ENCODE results near the gene NUAK2.
"Not testable (repeated sequence)": the region's sequence is repeated elsewhere in the genome, so short reads cannot be mapped to it uniquely, and the experiment has no call there.

The NUAK2 gene

DNA sequence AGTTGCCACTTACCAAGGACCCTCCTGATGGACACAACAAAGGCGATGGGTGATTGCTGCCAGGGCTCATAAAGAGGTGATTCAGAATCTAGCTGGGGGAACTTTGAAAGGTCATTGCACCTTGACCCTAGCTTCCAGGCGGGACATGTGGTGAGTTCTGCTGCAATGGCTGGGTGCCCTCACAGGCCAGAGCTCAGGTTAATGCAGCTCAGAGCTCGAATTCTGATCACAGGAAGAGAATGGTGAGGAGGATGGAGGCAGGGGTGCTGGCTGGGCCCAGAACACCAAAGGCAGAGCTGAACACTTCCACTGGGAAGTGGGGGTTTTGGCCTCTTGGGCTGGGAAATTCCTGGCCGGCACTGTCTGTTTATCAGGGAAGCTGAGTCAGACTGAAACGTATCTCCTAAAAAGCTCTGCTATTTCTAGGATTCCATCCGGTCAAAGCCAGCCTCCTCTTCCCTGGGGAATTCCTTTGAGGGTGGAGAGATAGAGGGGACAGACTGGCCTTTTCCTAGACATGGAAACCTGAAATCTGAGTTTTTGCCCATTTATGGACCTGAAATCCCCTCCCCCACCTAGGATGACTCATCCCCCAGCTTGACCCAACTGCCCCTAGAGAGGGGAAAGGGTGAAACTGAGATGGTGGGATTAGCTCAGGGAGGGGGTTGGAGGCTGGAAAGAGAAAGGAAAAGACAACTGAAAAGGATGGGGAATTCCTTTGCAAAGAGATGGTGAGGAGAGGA is 27.2 kb downstream of the NUAK2 start:
- DNase-seq = peak; percentile 72

DNA sequence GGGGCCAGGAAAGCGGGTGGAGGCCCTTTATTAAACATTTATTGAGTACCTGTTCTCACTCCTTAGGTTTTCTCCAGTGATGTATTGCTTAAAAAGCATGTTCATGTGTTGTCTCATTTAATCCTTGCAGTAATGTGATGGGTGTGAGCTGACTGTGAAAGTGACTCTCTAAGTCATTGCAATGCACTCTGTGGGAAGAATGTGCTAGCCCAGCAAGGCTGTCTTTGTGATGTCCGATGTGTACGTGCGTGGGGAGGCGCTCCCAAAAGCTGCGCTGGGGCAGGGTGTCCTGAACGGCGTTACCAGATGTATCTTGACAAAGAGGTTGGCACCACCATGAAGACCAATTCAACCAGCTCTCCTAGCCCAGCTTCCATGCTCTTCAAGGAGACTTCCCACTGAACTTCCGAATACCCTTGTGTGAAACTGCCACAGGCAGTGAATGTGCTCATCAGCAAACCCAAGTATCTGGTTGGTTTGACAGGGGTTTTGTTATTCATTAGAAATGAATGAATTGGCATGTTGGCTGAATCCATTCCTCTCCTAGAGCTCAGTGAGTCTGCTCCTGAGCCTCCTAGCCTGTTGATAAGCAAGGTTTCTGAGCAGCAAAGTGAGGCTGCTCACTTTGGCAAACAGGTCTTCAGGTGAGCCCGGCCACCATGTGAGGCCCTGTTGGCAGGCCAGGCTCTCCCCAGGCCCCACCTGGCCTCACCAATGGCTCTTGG is 28.0 kb downstream of the NUAK2 start:
- no peak for DNase-seq

DNA sequence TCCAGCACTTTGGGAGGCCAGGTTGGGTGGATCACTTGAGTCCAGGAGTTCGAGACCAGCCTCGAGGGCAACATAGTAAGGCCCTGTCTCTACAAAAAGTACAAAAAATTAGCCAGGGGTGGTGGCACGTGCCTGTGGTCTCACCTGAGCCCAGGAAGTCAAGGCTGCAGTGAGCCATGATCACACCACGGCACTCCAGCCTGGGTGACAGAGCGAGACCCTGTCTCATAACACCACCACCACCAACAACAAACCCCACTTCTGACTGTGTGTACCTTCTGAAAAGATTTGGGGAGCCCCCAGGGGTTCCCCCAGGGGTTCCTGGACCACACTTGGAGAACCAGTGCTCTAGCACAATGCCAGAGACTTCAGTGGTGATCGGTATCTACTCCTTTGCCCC is 29.9 kb downstream of the NUAK2 start:
- DNase-seq = no peak

DNA sequence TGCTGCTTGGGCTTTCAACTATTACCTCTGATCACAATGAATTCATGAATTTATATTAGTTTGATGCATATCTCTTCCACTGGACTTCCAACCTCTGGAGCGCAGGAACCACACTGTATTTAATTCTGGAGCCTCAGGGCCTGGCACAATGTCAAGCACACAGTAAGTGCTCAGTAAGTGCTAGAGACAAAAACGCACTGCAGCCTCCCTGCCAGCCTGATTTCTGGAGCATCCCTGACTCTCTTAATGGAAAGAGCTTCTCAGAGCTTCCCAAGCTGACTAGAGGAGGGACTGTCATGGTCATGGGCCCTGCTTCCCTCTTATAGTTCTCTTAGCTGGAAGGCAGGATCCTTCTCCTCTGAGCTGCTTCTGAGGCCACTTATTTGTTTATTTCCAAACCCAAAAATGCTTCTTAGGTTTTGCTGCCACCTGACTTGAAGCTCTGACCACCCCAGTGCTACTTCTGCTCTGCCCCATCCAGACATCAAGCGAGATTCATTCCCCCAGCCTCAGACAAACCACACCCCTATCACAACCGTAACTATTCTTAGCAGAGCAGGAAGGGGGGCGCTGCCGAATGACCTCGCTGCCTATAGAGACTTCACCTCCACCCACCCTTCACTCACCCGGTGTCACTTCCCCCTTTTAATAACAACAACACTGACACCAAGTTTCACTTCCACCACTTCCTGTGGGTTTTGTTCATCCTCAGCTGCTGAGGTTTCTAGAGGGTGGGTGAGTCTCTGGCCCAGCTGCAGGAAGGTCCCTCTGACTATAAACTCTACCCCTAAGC is 33.6 kb downstream of the NUAK2 start:
- peak; percentile 94 for DNase-seq

DNA sequence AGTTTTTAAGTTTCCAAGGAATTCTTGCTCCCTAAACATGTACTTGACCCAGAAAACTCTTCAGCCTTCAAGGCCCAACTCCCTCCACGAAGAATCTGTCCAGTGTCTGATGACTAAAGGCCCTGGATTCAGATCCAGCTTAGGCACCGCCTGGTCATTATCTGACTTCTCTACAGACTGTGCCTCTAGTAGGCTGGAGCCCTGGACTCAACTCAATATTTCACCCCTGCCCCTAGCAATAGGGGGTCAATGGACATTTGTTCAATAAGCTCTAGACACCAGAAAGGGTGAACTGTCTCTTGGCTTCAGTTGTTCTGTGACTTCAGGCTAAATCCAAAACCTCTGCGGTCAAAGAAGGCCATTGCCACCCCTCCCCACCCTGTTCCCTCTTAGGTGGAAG is 34.5 kb downstream of the NUAK2 start:
- no peak for DNase-seq

DNA sequence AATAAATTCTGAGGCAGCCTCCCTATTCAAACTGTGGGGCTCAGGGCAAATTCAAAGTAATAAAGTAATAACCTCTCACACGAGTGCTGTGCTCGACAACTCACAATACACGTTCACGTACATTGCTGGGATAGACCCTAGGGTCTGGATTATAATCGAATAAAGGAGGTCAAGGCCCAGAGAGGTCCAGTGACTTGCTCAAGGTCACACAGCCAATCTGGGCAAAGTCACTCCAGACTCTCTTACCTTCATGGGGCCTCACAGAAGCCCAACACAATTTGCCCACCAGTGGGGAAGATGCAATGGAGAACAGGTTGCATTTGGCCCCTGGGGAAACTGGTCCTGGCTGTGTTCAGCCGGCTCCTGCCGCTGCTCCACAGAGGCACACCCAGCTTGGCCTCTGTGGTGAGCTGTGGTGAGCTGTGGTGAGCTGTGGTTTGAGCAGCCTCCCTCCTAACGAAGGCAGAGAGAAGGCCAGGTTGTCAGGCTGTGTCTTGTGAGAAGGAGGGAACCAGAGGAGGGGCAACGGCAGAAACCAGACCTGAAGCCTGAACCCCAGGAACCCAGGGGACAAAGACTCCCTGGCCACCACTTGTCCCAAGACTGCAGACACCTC is 35.1 kb downstream of the NUAK2 start:
- DNase-seq = no peak

DNA sequence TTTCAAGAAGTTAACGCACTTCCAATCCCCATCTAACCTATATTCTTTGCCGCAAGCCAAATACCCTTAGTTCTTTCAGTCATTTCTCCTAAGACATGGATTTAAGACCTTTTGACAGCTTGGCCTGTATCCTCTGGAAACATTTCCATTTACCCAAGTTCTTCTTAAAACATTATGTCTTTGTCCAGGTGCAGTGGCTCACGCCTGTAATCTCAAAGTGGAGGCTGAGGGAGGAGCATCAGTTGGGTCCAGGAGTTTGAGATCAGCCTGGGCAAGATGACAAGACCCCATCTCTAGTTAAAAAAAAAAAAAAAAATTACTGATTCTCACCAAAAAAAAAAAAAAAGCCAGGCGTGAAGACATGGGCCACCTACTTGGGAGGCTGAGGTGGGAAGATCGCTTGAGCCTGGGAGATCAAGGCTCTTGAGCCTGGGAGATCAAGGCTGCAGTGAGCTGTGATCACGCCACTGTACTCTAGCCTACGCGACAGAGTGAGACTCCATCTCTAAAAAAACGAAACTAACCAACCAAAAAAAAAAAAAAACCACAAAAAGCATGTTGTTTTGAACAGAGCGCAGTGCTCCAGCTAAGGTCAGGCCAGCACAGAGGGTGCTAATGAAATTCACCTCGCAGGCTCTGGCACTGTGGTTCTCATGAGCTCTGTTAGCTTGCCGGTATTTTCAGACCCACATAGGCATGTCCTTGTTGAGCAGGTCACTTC is 36.0 kb downstream of the NUAK2 start:
- DNase-seq = peak; percentile 73

DNA sequence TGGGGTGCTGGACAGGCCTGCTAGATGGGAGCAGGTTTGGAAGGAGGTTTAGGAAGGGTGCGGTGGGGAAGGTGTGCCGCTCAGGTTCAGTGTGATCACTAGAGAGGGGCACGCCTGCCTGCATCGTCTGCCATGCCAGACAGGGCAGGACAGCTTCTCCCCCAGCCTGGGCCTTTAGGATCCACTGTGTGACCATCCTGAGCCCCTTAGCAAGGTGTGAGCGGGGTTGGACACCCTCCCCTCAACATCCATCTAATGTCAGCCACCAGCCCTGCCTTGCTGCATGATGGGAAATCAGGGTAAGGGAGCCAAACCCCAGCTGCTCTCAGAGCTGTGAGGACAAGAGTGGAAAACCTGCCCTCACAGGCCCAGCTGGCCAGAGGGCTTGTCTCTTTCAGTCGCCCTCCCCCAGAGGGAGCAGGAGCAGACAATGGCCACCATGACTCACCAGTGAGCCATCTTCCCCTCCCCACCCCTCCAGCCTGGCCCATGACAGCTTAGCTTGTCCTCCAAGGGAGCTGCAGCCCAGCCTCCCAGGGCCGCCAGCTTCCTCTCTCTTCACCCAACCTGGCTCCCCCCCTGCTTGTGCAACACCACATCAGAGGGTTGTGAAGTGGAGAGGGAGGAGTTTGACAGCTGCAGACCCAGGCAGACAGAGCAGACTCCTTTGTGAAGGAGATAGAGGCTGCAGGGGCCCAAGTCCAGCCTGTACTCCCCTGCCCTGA is 37.0 kb downstream of the NUAK2 start:
- peak; percentile 98 for DNase-seq

DNA sequence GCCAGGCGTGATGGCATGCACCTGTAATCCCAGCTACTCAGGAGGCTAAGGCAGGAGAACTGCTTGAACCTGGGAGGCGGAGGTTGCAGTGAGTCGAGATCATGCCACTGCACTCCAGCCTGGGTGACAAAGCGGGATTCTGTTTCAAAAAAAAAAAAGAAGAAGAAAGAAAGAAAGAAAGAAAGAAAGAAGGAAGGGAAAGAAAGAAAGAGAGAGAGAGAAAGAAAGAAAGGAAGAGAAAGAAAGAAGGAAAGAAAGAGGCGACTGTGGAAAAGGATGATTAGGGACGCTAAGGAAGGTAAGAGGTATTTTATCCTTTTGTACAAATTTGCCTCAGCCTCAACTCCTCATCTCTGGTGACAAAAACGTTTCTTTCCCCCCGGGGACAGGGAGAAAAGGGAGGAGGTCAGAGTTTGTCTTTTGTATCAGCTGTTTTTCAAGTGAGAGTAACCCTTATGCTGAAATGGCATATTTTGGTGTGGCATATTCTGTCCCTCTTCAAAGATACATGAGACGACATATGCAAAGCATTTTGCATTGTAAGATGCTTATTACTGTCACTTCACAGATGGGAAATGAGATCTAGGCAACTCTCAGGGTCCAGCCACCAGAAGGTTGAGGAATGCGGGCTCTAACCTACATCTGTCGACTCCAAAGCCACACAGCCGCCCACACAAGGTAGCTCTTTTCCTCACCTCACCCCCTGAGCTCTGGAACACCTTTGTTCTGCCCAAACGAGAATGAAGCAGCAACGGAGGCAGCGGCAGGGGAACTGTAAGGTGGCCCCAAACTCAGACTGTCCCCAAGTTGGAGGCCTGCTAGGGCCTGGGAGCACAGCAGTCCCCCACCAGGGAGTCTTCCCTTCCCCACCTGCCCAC is 38.0 kb downstream of the NUAK2 start:
- no peak for DNase-seq

DNA sequence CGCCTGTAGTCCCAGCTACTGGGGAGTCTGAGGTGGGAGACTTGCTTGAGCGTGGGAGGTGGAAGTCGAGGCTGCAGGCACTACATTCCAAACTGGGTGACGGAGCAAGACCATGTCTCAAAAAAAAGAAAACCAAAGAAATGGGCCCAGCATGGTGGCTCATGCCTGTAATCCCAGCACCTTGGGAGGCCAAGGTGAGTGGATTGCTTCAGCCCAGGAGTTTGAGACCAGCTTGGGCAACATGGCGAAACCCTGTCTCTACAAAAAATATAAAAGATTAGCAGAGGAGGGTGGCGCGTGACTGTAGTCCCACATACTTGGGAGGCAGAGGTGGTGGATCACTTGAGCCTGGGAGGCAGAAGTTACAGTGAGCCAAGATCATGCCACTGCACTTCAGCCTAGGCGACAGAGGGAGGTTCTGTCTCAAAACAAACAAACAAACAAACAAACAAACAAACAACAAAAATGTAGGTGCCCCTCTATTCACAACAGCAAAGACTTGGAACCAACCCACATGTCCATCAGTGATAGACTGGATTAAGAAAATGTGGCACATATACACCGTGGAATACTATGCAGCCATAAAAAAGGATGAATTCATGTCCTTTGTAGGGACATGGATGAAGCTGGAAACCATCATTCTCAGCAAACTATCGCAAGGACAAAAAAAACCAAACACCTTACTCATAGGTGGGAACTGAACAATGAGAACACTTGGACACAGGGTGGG is 40.7 kb downstream of the NUAK2 start:
- DNase-seq = not testable (repeated sequence)

DNA sequence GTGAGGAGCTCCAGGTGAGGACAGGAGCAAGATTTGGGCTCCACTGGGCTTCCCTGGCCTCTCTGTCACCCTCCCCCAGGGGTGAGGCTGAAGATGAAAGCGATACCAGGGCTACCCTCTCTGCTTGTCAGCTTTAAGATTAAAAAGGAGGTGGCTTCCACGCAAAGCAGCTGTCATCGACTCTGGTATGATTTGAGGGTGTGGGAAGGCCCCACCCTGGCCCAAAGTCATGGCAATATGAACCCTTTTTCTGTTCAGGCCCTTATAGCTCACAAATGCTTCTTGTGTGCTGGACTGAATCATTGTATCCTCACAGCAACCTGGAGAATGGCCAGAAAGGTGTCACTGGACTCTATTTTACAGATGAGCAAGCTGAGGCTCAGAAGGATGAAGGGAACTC is 41.6 kb downstream of the NUAK2 start:
- DNase-seq = no peak

DNA sequence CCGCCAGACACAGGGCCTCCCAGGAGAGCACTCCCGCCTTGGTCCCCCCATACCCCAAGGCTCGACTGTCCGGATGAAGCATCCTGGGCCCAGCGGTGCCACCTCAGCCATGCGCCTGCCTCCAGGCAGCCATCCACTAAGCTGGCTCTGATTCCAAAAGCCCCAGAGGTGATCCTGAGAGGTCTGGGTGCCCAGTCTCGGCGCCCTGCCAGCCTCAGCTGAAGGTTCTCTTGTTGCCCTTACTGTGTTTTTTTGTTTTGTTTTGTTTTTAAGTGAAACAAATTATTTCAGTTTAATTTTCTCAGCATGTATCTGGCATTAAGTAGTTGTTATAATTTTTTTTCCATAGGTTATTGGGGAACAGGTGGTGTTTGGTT is 44.9 kb downstream of the NUAK2 start:
- DNase-seq = no peak

DNA sequence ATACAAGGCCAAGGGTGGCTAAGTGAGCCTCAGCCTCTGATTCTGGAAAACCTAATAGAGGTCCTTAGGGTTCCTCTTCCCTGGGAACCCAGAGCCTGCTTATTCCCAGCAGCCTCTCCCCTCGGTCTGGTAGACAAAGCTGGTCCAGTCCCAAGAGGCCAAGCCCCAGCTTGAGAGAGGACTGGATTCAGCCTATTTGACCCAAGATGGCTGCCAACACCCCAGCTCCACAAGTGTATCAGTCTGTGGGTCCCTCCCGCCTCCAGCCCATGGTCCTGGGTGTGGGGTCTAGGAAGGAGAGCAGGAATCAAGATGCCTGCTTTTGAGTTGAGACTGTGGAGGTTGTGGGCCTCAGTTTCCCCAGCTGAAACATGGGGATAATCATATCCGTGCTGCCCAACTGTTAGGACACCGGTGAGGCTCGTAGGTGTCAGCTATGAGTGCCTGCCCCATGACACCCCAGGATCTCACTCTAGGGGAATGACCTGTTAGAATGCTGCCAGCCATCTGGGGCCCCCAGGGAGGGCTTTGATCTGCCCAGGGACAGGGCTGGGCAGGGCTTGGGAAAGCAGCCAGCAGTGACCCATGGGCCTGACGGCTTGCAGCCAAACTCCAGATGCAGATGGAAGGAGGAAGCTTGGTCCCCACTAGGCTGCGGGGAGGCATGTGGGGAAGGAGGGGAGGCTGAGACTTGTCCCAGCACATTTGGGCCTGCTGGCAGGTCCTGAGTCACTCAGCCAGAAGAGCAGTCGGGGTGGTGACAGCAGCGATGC is 45.4 kb downstream of the NUAK2 start:
- no peak for DNase-seq

DNA sequence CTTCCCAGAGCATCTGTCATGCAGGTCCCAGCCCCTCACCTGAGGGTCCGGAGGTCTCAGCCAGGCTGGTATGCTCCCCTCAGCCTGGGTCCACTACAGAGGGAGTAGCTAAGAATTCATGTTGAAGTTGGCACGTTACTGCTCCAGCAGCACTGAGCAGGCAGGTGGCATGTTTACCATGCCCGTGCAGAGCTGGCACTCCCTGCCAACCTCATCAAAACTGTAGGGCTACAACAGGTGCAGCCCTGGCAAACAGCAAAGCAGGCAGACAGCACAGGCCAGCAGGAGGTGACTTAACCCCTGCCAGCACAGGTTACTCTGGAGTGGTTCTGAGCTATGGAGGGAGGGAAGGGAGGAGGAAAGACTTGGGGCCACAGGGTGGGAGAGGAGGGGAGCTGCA is 46.4 kb downstream of the NUAK2 start:
- DNase-seq = no peak

DNA sequence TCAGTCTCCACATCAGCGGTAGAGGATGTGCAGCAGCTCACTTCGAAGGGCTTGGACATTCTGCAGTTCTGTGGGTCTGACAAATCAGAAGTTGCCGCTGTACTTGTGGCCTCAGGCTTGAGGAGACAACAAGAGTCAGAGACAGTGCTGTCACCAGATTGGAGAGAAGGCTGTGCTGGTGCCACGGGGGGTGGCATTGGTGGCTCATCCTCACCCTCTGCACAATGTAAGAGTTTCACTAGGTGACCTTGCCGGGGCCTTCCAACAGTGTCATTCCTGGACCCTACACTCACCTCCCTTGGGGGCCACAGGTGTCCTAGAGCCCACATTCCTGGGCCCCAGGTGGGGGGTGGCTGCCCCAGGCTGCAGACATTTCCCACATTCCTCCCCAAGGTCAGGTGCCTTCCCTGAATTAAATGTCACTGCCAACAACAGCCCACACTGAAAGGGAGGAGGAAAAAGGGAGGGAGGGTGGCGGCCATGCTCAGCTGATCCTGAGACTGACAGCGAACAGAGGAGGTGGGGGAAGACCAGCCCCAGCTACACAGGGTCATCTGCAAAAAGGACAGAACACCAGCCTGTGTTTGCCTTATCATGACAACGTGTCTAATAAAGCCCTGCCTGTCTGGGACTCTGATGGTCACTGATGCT is 47.4 kb downstream of the NUAK2 start:
- DNase-seq = peak; percentile 34

DNA sequence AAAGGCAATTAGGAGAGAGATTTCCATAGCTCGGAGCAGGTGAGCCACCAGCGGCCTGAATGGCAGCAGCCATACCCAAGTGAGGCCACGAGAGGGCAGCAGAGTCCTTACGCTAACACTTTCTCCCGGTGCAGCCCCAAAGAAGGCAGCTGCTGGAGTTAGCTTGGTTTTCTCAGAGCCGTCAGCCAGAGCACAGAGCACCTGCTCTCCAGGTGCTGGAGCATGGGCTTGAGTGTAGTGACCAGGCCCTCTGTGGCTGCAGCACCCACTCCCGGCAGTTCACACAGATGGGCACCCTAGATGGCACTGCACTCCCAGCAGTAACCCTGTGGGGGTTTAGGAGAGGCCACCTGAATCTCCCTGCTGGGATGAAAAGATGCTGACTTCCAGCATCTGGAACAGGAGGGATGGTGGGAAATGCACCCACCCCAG is 48.0 kb downstream of the NUAK2 start:
- peak; percentile 85 for DNase-seq

DNA sequence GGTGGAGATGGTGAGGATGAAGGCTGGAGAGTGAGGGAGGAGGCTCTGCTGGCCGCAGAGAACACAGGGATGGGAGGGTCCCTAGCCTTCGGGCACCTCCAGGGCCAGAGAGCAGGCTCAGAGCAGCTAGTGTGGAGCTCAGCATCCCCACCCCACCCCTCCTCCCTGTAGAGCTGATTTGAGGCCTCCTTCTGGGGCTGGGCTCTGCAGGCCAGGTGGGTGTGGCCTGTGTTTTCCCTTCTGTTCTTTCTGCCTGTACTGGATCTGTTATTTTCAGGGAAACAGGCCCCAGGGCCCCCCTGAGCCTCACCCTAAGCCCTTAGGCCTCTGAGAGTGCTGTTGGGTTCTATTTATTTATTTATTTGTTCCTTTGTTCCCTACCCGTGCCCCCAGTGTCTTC is 49.0 kb downstream of the NUAK2 start:
- DNase-seq = no peak

DNA sequence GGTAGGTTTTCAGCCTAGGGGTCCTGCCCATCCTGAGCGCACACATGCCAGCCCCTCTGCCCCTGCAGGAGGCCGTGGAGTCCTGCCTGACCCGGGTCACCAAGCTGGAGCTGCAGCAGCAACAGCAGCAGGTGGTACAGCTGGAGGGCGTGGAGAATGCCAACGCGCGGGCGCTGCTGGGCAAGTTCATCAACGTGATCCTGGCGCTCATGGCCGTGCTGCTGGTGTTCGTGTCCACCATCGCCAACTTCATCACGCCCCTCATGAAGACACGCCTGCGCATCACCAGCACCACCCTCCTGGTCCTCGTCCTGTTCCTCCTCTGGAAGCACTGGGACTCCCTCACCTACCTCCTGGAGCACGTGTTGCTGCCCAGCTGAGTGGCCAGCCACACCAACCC is 49.8 kb downstream of the NUAK2 start:
- no peak for DNase-seq

DNA sequence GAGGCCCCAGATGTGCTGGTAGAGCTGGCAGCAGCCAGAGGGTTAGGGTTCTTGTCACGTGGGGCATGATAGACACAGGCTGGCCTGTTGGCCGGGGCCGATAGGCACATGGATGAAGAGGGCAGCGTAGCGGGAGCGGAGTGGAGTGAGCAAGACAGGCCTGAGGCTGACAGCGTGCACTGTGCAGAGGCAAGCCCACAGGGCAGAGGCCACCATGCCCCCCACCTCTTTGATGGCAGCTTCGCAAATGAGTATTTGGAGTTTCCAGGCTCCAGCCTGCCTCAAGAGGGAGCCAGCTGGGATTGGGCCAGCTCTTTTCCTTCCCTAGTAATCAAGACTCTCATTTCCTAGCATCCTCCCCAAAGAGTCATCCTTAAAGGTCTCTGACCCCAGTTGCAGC is 50.3 kb downstream of the NUAK2 start:
- no peak for DNase-seq

Data from suppressor macrophage treated with lipopolysaccharide for 4 hours (primary cell).